Hepatocyte (in vitro differentiated cells): Measurements from ENCODE around the gene RFXAP. TPM values are rescaled to one million over a fixed set of nuclear protein-coding genes. Genes with fewer than 3 reads are reported as not detected.

Experiments used
- DNase-seq: peaks from one replicate; pipeline ENCODE4 v3.0.0-alpha.2; 2016; ENCODE audit warnings: low spot score
- H2AFZ ChIP-seq: fragments of 200-600 bp; sonication (generic); 2 replicates; pipeline ENCODE4 v1.6.0; 2016; ENCODE audit warnings: antibody characterized with exemption, mild to moderate bottlenecking
- H3K27ac ChIP-seq: fragments of 200-600 bp; sonication (generic); 2 replicates; pipeline ENCODE4 v1.5.1; 2016; ENCODE audit warnings: mild to moderate bottlenecking
- H3K27me3 ChIP-seq: fragments of 200-600 bp; sonication (generic); 2 replicates; pipeline ENCODE4 v1.6.1; 2016
- H3K36me3 ChIP-seq: fragments of 200-600 bp; sonication (generic); replicated peaks from 2 replicates; pipeline ENCODE4 v1.5.1; 2016; ENCODE audit warnings: low read depth; ENCODE audit not compliant: insufficient read depth
- H3K4me1 ChIP-seq: fragments of 200-600 bp; sonication (generic); 2 replicates; pipeline ENCODE4 v1.5.1; 2016; ENCODE audit warnings: mild to moderate bottlenecking, moderate library complexity; ENCODE audit not compliant: insufficient read depth
- H3K4me2 ChIP-seq: fragments of 200-600 bp; sonication (generic); 2 replicates; pipeline ENCODE4 v1.6.0; 2016
- H3K4me3 ChIP-seq: fragments of 200-600 bp; sonication (generic); 2 replicates; pipeline ENCODE4 v1.5.1; 2016; ENCODE audit warnings: mild to moderate bottlenecking
- H3K79me2 ChIP-seq: fragments of 200-600 bp; sonication (generic); 2 replicates; pipeline ENCODE4 v1.6.0; 2017; ENCODE audit warnings: mild to moderate bottlenecking
- H3K9me2 ChIP-seq: fragments of 200-600 bp; sonication (generic); replicated peaks from 2 replicates; pipeline ENCODE4 v1.6.0; 2017; ENCODE audit warnings: mild to moderate bottlenecking; ENCODE audit not compliant: insufficient read depth
- H3K9me3 ChIP-seq: fragments of 200-600 bp; sonication (generic); 2 replicates; pipeline ENCODE4 v1.5.1; 2016; ENCODE audit warnings: low read depth, mild to moderate bottlenecking
- H4K20me1 ChIP-seq: fragments of 200-600 bp; sonication (generic); 2 replicates; pipeline ENCODE4 v1.6.0; 2016; ENCODE audit warnings: mild to moderate bottlenecking; ENCODE audit not compliant: insufficient read depth, poor library complexity, severe bottlenecking
- EZH2 ChIP-seq: fragments of 200-600 bp; sonication (generic); IDR thresholded peaks from 2 replicates; pipeline ENCODE4 v1.6.1; 2016; ENCODE audit warnings: antibody characterized with exemption, mild to moderate bottlenecking, borderline replicate concordance
- EZH2phosphoT487 ChIP-seq: fragments of 200-600 bp; sonication (generic); IDR thresholded peaks from one replicate; pipeline ENCODE4 v1.6.1; 2018; ENCODE audit warnings: antibody characterized with exemption, mild to moderate bottlenecking, low read depth, moderate library complexity; ENCODE audit not compliant: unreplicated experiment, severe bottlenecking
- WGBS: methylation state at CpG from one replicate; pipeline ENCODE4 v1.1.6; 2016; ENCODE audit warnings: low lambda C conversion rate; ENCODE audit errors: missing lambda C conversion rate; 5-methylcytosine and 5-hydroxymethylcytosine counted together
- polyA plus RNA-seq: library from polyadenylated mRNA; unstranded; fragments of >200 nt; fragmentation: Nextera tagmentation; extraction: Ambion mirVana; gene quantifications from 2 replicates; pipeline ENCODE4 v1.2.1, GENCODE V29; 2016
- total RNA-seq: library from RNA; depleted of rRNA; stranded (reverse); fragments of >200 nt; gene quantifications from 2 replicates; pipeline ENCODE4 v1.2.3, GENCODE V29; 2014
- TF ChIP-seq, protein P1 (sequence below): fragments of 200-600 bp; sonication (generic); IDR thresholded peaks from 2 replicates; pipeline ENCODE4 v1.5.1; 2016; ENCODE audit warnings: antibody characterized with exemption, mild to moderate bottlenecking; ENCODE audit not compliant: poor library complexity

RFXAP gene
- total and polyA plus RNA-seq, 2 experiments from 2014 or later = 2.9 to 5.8 TPM

DNA sequence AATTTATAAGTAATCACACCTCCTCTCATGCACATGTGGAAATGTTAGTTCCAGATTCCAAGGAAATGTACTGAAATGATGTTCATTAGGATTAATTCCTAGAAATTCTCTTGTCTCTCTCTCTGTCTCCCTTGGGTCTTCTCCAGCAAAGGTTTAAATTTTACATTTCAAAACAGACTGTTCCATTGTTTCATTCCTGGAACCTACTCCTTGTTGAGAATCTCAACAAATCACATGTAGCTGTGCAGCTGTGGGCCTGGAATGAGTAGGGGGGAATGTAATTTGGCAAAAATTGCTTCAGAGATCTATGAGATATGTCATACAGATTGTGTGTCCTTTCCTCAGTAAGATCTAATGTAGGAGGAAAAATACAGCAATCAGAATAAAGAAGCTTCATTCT lies 46.2 kb upstream of the RFXAP start:
- Histone ChIP-seq H3K4me2 (no peak overlapping the region), H3K9me3 (no peaks in the 10 kb centered on the region), H2AFZ (no peak overlapping the region), H3K79me2 (no peaks in the 10 kb centered on the region), H3K36me3 (no peaks in the 10 kb centered on the region), H3K27me3 (no peaks in the 10 kb centered on the region), H3K4me3 (no peak overlapping the region), H3K4me1 (peaks cover 2% of the 10 kb centered on the region), H3K27ac (no peak overlapping the region), H3K9me2 (no peaks in the 10 kb centered on the region), H4K20me1 (no peaks in the 10 kb centered on the region)
- TF ChIP-seq EZH2 (no peak), EZH2phosphoT487 (no peak)
- TF ChIP-seq, protein P1, sequence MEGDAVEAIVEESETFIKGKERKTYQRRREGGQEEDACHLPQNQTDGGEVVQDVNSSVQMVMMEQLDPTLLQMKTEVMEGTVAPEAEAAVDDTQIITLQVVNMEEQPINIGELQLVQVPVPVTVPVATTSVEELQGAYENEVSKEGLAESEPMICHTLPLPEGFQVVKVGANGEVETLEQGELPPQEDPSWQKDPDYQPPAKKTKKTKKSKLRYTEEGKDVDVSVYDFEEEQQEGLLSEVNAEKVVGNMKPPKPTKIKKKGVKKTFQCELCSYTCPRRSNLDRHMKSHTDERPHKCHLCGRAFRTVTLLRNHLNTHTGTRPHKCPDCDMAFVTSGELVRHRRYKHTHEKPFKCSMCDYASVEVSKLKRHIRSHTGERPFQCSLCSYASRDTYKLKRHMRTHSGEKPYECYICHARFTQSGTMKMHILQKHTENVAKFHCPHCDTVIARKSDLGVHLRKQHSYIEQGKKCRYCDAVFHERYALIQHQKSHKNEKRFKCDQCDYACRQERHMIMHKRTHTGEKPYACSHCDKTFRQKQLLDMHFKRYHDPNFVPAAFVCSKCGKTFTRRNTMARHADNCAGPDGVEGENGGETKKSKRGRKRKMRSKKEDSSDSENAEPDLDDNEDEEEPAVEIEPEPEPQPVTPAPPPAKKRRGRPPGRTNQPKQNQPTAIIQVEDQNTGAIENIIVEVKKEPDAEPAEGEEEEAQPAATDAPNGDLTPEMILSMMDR = no peak
- no peak for DNase-seq

DNA sequence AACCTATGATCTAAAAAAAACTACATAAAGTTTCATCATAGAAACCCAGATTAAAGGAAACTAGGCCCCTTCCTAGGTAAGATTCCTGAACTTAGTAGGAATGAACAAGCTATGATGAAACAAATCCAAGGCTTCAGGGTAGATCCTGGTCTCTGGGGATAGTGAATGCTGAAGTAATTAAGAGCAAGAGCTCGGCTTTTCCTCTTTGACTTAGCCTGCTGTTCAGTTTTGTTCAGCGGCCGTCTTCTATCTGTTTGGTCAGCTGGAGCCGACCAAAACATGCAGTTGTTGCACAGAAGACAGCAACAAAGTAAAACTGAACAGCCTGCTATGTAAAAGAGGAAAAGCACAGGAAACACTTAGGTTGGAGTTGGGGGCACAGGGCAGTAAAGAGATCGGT lies 44.1 kb upstream of the RFXAP start:
- H3K4me2 ChIP-seq = peak overlapping the region; percentile 2
- no peaks in the 10 kb centered on the region for H3K79me2 ChIP-seq
- no peak overlapping the region for H3K27ac ChIP-seq
- H2AFZ ChIP-seq = no peak overlapping the region
- H3K36me3 ChIP-seq = no peaks in the 10 kb centered on the region
- no peak for DNase-seq
- TF ChIP-seq, protein P1 = no peak
- no peak for TF ChIP-seq EZH2phosphoT487
- TF ChIP-seq EZH2 = no peak
- WGBS = 74% methylated on average over 5 of the region's 5 CpGs
- H3K9me2 ChIP-seq = no peaks in the 10 kb centered on the region
- H3K4me1 ChIP-seq = peaks cover 6% of the 10 kb centered on the region
- H3K27me3 ChIP-seq = no peaks in the 10 kb centered on the region
- H3K4me3 ChIP-seq = no peak overlapping the region
- no peaks in the 10 kb centered on the region for H3K9me3 ChIP-seq
- no peaks in the 10 kb centered on the region for H4K20me1 ChIP-seq

DNA sequence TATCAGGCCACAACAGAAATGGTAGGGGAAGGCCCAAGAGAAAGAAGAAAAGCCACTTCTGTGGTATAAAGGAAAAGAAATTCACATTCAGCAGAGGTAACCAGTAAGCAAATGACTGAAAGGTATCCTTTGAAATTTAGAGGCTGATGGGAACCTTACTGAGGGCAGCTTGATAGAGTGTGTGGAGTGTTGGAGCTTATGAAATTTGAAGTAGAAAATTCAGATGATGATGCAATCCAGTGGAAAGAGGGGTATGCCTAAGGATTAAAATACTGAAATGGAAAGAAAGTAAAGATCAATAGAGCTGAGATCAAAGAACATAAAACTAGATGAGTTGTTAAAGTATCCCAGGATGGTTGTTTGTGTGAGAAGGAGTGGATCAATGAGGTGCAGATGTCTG lies 42.8 kb upstream of the RFXAP start:
- Histone ChIP-seq H3K4me3 (no peak overlapping the region), H3K79me2 (no peaks in the 10 kb centered on the region), H3K4me1 (peaks cover 6% of the 10 kb centered on the region), H3K9me3 (no peaks in the 10 kb centered on the region), H2AFZ (no peak overlapping the region), H4K20me1 (no peaks in the 10 kb centered on the region), H3K9me2 (no peaks in the 10 kb centered on the region), H3K4me2 (no peak overlapping the region), H3K36me3 (no peaks in the 10 kb centered on the region), H3K27me3 (no peaks in the 10 kb centered on the region), H3K27ac (no peak overlapping the region)
- no peak for TF ChIP-seq EZH2
- TF ChIP-seq EZH2phosphoT487 = no peak
- TF ChIP-seq, protein P1 = no peak
- no peak for DNase-seq

DNA sequence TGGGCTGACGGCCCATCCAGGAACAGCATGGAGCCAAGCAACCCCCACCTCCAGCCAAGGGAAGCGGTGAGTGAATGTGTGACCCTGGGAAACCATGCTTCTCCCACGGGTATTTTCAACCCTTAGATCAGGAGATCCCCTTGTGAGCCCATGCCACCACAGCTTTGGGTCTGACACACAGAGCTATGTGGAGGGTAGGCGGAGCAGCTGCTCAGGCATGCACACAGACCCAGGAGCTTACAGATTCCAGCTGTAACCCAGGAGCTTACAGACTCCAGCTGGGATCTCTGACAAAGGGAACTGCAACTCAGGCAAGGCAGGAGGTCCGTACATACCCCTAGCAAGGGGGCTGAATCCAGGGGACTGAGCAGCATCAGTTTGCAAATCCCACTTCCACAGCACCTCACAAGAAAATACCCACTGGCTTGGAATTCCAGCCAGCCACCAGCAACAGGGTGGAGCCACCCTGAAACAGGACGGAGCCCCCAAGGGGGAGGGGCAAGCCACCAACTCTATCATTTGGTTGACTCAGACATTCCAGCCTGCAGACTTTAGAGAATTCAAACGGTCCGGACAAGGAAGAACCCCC lies 40.8 kb upstream of the RFXAP start:
- Histone ChIP-seq H3K4me2 (peak overlapping the region; percentile 76), H3K4me1 (peaks cover 6% of the 10 kb centered on the region), H2AFZ (no peak overlapping the region), H3K4me3 (no peak overlapping the region), H3K79me2 (no peaks in the 10 kb centered on the region), H3K9me3 (no peaks in the 10 kb centered on the region), H3K36me3 (no peaks in the 10 kb centered on the region), H4K20me1 (no peaks in the 10 kb centered on the region), H3K27me3 (no peaks in the 10 kb centered on the region), H3K27ac (no peak overlapping the region), H3K9me2 (no peaks in the 10 kb centered on the region)
- WGBS = 33% methylated on average over 5 of the region's 8 CpGs
- TF ChIP-seq EZH2phosphoT487 (no peak), EZH2 (no peak)
- TF ChIP-seq, protein P1 = no peak
- peak; percentile 55 for DNase-seq
